Fibroblast of skin of scalp (primary cell): ENCODE measurements around the gene HACL1. TPM values are rescaled to one million over a fixed set of nuclear protein-coding genes. Genes with fewer than 3 reads are reported as not detected.

Experiments
- DNase-seq: peaks from one replicate; pipeline ENCODE4 v3.0.0-alpha.2; 2013
- polyA plus RNA-seq, 2 experiments: library from polyadenylated mRNA; unstranded; fragments of 120-200 nt; gene quantifications; one replicate each; pipeline ENCODE4 v1.2.1, GENCODE V29; 2013; ENCODE audit not compliant: insufficient read length in 2 of 2

HACL1 gene
- polyA plus RNA-seq (2013, experiment 1 of 2; ENCODE audit: insufficient read length) = 9.9 TPM
- 10.8 TPM for polyA plus RNA-seq (2013, experiment 2 of 2; ENCODE audit: insufficient read length)

DNA sequence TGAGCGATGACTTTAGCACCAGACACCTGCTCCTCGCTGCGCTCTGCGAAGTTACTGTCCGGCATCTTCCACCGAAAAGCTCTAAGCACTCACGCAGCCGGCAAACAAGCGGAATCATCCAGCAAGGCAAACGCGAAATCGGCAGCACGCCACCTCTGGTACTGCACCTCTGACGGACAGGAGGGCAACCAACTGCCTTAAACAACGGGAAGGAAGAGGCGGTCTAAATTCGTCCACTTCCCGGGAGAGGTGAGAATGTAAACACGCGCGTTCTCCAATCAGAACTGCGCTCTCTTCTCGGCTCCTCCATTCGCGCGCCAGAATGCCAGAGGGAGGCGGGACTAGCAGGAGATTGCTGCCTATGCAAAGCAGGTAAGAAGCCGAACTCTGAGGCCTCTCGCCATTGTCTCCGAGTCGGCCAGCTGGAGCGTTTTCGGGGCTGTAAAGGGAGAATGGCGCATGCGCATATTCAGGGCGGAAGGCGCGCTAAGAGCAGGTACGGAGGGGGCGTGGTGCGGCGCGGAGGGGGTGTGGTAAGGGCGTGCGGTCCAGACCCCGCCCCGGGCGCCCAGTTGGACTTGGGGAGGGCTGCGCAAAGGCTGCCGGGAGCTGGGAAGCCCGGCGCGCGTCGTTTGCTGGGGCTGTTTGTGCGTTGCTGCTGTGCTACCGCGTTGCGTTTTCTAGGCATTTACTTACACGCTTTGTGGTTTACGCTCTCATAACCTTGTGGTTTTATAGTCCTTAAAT lies at the start of gene HACL1, which contains the start of gene BTD:
Gene HACL1, minus strand, starts transcription at position 171 of the 747 bp plus-strand sequence. Its CDS starts 106 bp downstream, at position 65.
Gene BTD, plus strand, starts transcription at position 347 of the 747 bp plus-strand sequence. CDS start 33,695 bp downstream, outside the sequence.
- peak; percentile 99 for DNase-seq

DNA sequence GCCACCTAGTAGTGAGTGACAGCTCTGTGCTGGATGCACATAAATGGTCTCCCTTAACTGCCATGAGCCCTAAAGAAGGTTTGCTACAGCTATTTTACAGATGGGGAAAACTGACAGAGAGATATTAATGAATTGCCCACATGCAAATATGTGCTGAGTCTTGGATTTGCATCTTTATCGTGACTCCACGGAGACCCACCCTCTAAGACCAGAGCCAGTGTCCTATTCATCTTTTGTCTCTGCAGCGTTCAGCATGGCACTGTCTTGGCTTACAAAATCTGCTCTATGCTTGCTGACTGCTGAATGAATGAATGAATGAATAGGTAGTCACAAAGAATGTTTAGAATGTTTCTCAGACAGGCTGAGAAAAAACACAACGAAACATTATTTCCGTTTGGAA lies 48.5 kb upstream of the HACL1 start:
- no peak for DNase-seq

DNA sequence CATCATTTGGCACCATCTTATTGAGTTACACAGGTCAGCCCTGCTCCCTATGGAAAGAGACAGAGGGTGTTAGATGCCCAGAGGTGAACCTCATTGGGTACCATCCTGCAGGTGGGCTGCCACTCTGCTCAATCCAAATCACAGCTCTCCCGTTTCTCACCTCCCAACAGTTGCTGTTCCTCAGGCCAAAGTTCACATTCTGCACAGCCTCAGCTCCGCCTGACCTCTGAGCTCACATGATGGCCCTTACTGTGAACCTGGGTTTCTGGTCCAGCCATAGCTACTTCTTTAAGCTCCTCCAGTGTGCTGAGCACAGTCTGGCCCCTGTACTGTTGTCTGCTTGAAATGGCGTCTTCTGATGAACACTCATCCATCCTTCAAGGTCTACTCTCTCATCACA lies 48.0 kb upstream of the HACL1 start:
- DNase-seq = no peak

DNA sequence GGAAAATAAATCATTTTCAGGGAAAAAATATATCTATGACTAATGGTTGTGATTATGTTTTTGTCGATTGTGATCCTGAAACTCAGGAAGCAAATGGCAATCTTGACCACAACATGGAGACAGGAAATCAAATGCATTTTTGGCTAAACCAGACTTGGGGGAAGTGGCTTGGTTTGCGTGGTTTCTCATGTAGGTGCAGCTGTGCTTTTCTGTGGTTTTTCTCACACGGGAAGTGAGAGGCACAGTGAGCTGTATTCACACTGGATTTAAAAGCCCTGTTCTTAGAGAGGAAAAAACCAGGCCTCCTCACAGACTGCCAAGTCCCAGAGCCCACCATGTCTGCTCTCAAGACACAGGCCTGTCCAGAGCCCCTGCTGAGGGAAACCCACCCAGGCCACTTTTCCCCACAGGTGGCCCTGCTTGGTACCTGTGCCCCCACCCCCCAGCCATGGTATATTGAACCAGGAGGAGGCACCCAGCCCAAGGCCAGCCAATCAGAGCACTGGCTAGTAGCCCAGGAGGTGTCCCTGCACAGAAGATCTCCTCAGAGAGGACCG lies 46.3 kb upstream of the HACL1 start:
- peak; percentile 95 for DNase-seq

DNA sequence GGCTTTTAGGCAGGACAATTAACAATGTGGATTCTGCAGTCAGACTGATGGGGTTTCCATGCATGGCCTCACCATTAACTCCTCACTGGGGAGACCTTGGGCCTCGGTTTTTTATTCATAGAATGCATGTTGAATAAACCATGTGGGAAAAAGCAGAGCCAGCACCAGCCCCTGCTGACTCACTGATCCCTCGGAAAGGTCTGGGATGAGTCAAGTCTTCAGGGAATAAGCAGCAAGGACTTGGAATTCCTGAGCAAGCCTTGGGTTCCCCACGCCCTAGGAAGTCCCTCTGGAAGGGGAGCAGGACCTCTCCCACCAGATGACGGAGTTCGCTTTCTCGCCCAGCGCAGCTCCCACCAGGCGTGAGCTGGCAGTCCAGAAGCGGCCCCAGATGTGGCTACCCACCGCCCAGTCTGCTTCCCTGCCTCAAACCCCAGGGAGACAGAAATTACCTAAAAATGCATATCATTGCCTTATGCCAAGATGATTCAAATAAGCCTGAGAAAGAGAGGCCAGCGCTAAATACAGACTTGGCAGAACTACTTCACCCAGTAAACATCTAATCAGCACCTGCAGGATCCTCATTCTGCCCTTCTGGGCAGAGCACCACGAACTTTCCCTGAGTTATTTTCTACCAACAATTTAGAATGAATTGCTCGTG lies 45.6 kb upstream of the HACL1 start:
- peak; percentile 99 for DNase-seq

DNA sequence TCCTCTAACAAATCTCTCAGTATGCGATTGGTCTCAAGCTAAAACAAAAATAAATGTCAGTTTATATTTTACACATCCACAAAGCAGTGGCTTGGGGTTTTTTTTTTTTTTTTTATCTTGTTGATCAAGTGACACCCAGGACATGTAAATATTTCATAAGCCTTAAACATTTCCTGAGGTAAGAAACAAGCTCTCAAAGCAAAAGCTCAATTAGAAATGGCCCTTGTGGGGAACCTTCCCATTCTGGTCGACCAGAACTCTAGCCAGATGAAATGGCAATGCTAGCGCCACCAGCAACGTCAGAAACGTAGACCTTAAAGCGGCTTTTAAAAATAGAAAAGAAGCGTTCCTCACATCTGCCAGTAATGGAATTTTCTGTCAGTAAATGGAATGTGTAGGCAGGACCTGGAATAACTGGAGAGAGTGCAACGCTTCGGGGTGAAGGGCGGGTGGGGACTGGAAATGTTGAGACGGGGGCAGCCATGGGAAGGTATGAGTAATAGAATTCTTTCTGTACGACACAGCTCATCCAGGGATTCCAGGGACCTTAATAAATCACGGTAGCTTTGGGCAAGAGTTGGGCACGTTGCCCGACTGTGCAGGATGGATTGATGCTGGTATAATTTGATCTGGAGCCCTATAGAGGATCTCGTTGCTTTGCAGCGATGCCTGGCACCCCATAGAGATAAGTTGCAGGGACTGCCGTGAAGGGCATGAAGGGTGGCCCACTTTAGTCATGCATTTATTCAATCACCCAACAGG lies 44.6 kb upstream of the HACL1 start:
- DNase-seq = peak; percentile 97

DNA sequence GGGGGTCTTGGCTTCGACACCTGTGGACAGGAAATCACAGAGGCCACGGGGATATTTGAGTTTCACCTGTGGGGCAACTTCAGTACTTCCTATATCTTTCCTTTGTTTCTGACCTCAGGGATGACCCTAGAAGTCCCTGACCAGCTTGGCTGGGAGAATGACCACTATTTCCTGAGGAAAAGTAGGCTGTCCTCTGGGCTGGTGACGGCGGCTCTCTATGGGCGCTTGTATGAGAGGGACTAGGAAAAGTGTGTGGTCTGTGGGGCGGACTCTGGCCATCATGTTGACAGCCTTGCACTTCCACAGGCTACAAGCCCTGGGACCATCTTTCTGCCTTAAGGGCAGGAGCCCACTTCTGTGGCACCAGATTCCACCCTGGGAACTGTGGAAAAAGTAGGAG lies 43.9 kb upstream of the HACL1 start:
- no peak for DNase-seq

DNA sequence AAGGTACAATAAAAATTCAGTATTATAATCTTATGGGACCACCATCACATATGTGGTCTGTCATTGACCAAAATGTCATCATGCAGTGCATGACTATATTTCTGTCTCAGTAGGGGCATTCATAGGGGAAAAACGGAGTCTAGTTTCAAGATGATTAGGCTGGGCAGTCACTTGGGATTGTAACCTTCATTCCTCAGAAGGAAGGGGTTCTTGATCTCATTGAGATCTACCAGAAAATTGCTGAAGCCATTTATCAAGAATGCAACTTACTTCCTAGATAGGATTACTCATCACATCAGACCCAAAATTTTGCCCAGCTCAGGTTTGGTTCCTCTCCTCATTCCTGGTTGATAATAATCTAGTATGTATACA lies 37.5 kb upstream of the HACL1 start:
- DNase-seq = peak; percentile 57

DNA sequence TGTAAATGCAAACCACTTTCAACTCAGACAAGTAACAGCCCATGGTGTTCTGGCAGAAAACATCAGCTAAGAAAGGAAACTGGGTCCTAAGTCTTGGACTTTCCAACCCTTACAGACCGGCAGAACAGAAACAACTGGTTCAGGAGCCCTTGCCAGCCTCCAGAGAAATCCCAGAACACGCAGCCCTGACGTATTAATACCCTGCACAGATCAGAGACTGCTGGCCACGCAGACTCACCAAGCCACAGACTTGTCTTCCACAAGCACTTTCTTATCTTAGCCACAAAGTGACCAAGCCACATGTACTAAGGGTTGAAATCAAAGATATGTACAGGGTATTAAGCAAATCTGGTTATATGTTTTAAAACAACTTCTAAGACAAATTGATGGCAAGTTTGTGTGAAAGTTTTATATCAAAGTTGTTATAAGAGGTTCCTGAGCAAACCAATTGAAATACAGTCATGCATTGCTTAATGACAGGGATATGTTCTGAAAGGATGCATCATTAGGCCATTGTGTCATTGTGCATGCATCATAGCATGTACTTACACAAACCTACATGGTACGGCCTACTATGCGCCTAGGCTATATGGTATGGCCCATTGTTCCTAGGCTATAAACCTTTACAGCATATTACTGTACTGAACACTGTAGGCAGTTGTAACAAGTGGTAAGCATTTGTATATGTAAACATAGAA lies 37.0 kb upstream of the HACL1 start:
- DNase-seq = no peak

DNA sequence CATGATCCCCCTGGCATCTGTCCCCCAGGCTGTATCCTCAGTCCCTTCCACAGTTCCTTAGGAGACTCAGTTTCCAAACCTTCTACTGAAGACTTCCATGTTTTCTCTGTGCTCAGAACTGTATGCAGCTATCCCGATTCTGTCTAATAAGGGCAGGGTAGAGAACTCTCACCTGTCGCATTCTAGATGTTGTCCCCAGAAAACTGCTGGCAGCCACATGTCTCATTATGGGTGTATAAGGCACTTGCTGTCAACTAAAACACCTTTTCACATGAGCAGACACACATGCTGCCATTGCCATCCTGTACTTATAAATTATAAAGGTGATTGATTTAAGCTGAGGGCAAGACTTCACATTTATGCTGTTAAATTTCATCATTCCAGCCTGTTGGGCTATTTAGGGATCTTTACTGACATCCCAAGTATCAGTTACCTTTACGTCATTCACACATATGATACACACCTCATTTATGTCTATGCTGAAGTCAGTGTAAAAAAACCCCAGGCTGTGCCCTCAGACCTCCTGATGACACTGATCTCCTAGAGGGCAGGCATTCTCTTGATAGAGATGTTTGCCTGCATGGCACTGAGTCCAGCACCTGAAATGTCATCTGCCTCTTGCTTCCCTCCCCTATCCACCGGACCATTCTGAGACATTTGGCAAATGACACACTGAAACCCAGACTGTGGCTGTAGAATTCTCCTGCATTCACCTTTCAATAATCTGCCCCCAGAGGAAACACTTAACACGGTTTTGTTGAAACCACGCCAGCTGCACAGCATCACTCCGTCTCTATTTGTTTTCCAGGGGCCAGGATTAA lies 36.0 kb upstream of the HACL1 start:
- no peak for DNase-seq

DNA sequence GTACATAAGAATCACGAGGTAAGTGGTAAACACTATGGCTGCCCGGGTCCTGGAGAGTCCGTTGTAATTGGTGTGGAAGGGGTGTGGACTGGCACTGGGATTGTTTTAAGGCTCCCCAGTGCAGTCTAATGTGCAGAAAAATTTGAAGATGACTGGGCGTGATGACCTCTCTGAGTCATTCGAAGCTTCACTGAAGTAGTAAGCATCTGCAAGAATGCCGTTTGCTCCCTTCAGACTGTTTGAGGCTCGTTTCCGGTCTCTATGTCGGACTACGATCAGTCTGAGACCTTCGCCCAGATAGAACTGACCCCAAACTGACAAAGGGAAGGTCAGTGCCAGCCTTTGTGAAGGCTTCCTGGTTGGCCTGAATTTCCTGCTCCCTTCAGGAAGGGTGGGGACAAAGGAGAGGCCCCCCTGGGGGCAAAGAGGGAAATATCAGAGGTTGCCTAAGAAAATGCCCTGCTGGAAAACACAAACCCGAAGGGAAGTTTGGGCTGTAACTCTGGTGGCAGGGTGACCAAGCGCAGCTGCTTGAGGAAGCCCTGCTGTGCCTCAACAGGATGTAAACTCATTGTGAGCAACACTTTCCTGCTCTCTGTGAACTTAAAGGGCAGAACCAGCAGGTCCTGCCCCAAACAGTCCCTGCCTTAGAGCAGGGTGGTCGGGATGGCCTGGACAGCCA lies 34.8 kb upstream of the HACL1 start:
- peak; percentile 94 for DNase-seq

DNA sequence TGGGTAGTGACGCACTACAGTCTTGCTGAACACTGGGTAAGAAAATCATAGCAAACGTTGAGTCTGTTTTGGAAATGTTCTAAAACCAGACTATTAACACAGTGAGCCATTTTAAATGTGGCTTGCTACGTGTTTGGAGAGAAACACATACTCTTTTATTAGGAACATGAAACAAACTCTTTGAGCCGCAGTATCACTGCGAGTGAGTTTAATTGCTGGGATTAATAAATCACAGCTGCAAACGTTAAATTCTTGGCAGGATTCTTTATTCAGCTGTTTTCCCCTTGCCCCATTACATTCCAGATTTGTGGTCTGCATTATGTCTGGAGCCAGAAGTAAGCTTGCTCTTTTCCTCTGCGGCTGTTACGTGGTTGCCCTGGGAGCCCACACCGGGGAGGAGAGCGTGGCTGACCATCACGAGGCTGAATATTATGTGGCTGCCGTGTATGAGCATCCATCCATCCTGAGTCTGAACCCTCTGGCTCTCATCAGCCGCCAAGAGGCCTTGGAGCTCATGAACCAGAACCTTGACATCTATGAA lies 33.8 kb upstream of the HACL1 start:
- peak; percentile 86 for DNase-seq

DNA sequence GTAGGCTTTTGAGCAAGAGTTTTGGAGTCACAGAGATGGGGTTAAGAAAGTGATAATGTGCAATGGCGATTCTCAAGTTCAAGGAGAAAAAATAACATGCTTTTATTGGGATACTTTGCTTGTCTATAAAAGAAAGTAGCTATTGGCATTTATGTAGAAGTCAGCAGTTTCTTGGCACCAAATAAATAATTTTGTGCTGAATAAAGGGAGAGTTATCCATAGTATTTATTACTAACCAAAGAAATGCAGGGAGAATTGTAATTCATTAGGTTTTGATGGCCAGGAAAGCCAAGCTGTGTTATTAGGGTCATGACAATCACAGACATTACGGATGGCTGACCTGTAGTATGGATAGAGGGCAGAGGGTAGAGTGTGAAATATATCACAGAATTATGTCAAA lies 33.3 kb upstream of the HACL1 start:
- no peak for DNase-seq

DNA sequence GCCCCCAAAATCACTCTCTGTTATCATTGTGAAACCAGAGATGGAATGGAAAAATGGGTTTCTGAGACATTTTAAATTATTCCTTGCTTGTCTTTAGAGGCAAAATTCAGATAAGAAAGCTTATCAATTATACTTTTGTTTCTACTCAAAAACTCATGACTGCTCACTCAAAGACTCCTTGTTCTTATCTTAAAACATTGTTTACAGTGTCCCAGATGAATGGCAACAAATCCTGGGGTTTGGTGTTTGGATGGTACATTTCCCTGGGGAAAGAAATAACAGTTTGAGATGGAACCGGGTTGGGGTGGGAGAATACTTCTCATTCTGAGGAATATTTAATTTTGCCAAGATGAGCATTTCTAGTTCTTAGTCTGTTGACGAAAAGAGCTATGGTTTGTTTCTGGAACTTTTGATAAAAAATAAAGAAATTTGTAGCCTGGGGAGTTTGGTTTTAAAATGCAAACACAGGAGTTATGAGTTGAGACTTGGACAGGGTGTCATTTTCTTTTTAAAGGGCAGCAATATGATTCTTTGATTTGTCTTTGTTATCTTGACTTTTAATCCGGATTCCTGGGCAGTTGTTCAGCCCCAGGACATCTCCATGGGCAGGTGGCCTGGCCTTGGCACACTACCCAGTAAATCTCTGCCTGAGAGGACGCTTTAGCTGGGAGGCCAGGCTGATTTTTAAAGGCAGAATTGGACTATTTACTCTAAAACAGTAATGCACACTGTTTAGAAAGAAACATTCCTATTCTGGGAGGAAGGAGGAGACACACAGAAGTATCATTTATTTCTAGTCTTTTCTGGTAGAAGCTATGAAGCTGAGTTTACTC lies 32.6 kb upstream of the HACL1 start:
- DNase-seq = no peak

DNA sequence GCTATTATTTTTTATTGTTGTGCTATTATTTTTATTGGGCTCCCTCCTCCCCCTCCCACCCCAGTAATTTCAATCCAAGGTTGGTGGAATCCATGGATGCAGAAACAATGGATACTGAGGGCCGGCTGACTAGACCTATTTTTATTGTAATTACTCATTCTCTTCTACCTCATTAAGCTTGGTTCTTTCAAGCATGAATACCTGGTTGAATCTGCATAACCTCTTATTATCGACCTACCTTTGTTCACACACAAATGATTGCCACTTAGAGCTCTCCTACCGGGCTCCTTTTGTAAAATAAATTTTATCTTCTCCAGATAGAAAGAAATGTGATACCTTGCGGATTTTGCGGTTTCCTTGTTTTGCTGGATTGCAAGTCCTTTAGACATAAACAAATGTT lies 31.8 kb upstream of the HACL1 start:
- DNase-seq = no peak

DNA sequence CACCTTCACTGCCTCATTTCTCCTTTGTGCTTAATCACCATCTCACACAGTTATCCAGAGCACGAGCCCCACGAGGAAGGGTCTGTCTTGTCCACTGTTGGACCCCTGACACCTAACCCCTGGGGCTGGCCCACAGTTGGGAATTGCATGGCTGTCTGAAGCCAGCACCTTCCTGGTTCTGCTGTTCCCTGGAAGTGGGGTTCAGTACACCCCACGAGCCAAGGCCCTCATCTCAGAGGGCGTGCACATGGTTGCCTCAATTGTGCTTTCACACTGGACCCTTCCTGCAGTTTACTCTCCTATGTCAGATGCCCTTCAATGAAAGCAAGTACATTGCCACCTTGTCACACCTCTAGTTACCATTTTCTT lies 30.8 kb upstream of the HACL1 start:
- DNase-seq = no peak

DNA sequence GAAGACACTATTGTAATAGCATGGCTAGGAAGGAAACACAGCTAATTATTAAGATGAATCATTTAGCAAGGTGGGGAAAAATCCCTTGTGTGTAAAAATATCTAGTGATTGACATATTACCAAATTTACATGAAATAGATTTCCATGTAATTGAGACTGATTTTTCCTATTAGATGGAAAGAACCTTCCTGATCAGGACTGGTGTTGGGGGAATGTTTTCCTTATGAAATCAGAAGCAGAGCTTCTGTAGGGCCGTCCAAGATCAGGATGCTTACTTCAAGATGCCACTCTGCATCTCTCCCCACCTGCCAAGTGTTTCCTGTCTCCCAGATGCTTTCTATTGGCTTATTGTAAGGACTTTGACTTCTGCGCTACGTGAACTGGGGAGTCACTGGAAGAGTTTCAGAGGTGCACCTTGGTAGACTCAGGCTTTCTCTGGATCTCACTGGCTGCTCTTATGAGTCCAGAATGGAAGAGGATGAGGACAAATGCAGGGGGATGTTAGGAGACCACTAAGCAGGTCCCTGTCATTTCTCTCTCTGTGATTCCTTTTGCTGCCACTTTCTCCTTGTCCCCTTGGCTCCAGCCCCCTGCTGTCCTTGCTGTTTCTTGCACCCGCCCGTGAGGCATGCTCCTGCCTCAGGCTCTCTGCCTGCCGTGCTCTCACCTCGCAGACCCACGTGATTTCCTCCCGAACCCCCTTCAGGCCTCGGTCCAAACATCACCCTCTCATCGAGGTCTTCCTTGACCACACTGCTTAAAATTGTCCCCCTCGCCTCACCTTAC lies 30.2 kb upstream of the HACL1 start:
- no peak for DNase-seq

DNA sequence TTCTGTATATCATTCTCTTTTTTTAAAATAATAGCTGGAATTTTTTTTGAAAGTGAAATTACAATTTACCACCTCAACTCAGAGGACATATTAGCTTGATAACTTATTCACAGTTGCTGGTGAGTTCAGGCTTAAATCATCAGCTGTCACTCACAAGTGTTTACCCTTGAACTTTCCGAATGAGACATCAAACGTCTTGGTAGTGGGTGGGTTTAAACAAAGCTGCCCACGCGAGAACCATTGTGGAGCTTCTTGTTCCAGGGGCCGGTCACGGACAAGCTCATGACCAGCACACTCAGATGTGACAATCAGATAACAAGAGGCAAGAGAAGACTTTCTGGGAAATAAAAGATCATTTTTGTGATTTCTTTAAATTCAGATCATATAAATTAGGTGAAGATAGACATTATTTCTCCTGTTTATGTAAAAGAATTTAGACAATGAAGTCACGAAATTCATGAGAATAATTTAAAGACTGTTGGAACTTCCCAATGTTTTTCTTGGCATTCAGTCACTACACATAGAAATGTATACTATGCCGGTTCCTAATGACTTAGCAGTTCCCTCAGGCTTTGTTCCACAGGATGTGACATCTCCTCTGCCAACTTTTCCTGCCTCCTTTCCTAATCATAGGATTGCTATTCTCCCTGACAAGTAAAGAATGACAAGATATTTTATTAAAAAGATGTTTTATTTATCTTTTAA lies 29.4 kb upstream of the HACL1 start:
- DNase-seq = peak; percentile 95
